A549 (cell line): ENCODE results near the gene PCID2. TPM values are rescaled to one million over a fixed set of nuclear protein-coding genes. Genes with fewer than 3 reads are reported as not detected.
"Not testable (repeated sequence)": the region's sequence is repeated elsewhere in the genome, so short reads cannot be mapped to it uniquely, and the experiment has no call there.

ENCODE experiments used
- ATAC-seq, 2 experiments: fragments of 200-7000 bp in 1 of 2; fragments of >200 bp in 1 of 2; cut with Nextera tagmentation in 1 of 2; cut with Tn5 transposase in 1 of 2; 3 replicates each; pipeline versions ENCODE4 v1.8.0 to v1.9.1; 2018 to 2020; ENCODE audit warnings: mild to moderate bottlenecking in 1 of 2, moderate library complexity in 1 of 2
- CTCF ChIA-PET: fragments of 300-600 bp; sonication (Branson Sonifier 250); formaldehyde crosslinking; extraction: SDS; loops from one replicate; lab custom pipeline; 2021; ENCODE audit warnings: antibody characterized with exemption, inconsistent platforms; lab: Yijun Ruan, JAX
- POLR2A ChIA-PET: fragments of 350-600 bp; formaldehyde crosslinking; extraction: SDS; loops from one replicate; lab custom pipeline; 2021; ENCODE audit warnings: antibody characterized with exemption, inconsistent platforms; lab: Yijun Ruan, JAX
- DNase-seq, 2 experiments: peaks; one replicate each; pipeline versions ENCODE4 v3.0.0 to v3.0.0-alpha.2; 2011 to 2016; ENCODE audit warnings: low read depth in 1 of 2, low spot score in 1 of 2
- FAIRE-seq: peaks from 2 replicates; lab custom pipeline; 2011; peaks lifted over from hg19 to GRCh38; lab: Jason Lieb, UNC
- H3K27ac ChIP-seq, 2 experiments: fragments of >200 bp; sonication (Bioruptor Twin); formaldehyde crosslinking; 3 replicates each; pipeline ENCODE4 v1.5.1; 2016 to 2017
- H3K4me1 ChIP-seq: fragments of >200 bp; sonication (Bioruptor Twin); formaldehyde crosslinking; 3 replicates; pipeline ENCODE4 v1.6.1; 2016
- H3K4me2 ChIP-seq: fragments of >200 bp; sonication (Bioruptor Twin); formaldehyde crosslinking; 3 replicates; pipeline ENCODE4 v1.6.1; 2016
- H3K4me3 ChIP-seq: fragments of >200 bp; sonication (Bioruptor Twin); formaldehyde crosslinking; 3 replicates; pipeline ENCODE4 v1.5.1; 2016
- H3K9me3 ChIP-seq: fragments of >200 bp; sonication (Bioruptor Twin); formaldehyde crosslinking; 3 replicates; pipeline ENCODE4 v1.6.1; 2016
- CBX2 ChIP-seq: fragments of 200-600 bp; sonication (generic); IDR thresholded peaks from 2 replicates; pipeline ENCODE4 v1.6.1; 2016; ENCODE audit warnings: low read depth, mild to moderate bottlenecking, borderline replicate concordance
- CBX8 ChIP-seq: fragments of 200-600 bp; sonication (generic); IDR thresholded peaks from 2 replicates; pipeline ENCODE4 v1.6.1; 2016
- CEBPB ChIP-seq, 2 experiments: fragments of >200 bp in 1 of 2; sonication (Bioruptor Twin) in 1 of 2; formaldehyde crosslinking in 1 of 2; IDR thresholded peaks; 2 replicates each; pipeline ENCODE4 v1.6.1; 2012 to 2016
- CTCF ChIP-seq: fragments of >200 bp; sonication (Bioruptor Twin); formaldehyde crosslinking; IDR thresholded peaks from 3 replicates; pipeline ENCODE4 v1.5.1; 2016
- EHF ChIP-seq: fragments of 250-450 bp; sonication (Bioruptor Pico); IDR thresholded peaks from 2 replicates; pipeline ENCODE4 v1.5.0; 2020; ENCODE audit warnings: mild to moderate bottlenecking
- FOSB ChIP-seq: fragments of 250-450 bp; sonication (Bioruptor Pico); IDR thresholded peaks from 2 replicates; pipeline ENCODE4 v1.5.0; 2020; ENCODE audit warnings: mild to moderate bottlenecking, moderate library complexity
- FOSL2 ChIP-seq, 2 experiments: fragments of 450-650 bp in 1 of 2; fragments of >200 bp in 1 of 2; sonication (Bioruptor Twin) in 1 of 2; formaldehyde crosslinking; IDR thresholded peaks; 2 replicates each; pipeline versions ENCODE4 v1.5.0 to v1.6.1; 2016 to 2020; ENCODE audit warnings: mild to moderate bottlenecking in 1 of 2, moderate library complexity in 1 of 2
- FOXS1 ChIP-seq: fragments of 250-450 bp; sonication (Bioruptor Pico); IDR thresholded peaks from 2 replicates; pipeline ENCODE4 v1.5.0; 2020; ENCODE audit warnings: mild to moderate bottlenecking, moderate library complexity
- HEYL ChIP-seq: fragments of 250-450 bp; sonication (Bioruptor Pico); IDR thresholded peaks from 2 replicates; pipeline ENCODE4 v1.8.0; 2021; ENCODE audit warnings: mild to moderate bottlenecking, moderate library complexity
- JUNB ChIP-seq: fragments of >200 bp; sonication (Bioruptor Twin); formaldehyde crosslinking; IDR thresholded peaks from 2 replicates; pipeline ENCODE4 v1.6.1; 2016
- KDM1A ChIP-seq: fragments of 200-600 bp; sonication (generic); IDR thresholded peaks from 2 replicates; pipeline ENCODE4 v1.6.1; 2016; ENCODE audit warnings: low read depth, mild to moderate bottlenecking
- KDM5A ChIP-seq: fragments of 200-600 bp; sonication (generic); IDR thresholded peaks from 2 replicates; pipeline ENCODE4 v1.6.1; 2016; ENCODE audit warnings: antibody characterized with exemption, mild to moderate bottlenecking
- MAZ ChIP-seq: fragments of 150-350 bp; IDR thresholded peaks from 2 replicates; pipeline ENCODE4 v1.6.1; 2014; ENCODE audit warnings: antibody characterized with exemption, low read depth, low read length, borderline replicate concordance
- PHF8 ChIP-seq: fragments of 200-600 bp; sonication (generic); IDR thresholded peaks from 2 replicates; pipeline ENCODE4 v1.6.1; 2016; ENCODE audit warnings: low read depth, mild to moderate bottlenecking, antibody characterized with exemption, moderate library complexity, borderline replicate concordance
- RARB ChIP-seq: fragments of 250-450 bp; sonication (Bioruptor Pico); IDR thresholded peaks from 2 replicates; pipeline ENCODE4 v1.8.0; 2021; ENCODE audit warnings: mild to moderate bottlenecking, moderate library complexity
- REST ChIP-seq: fragments of 200-600 bp; sonication (generic); IDR thresholded peaks from 2 replicates; pipeline ENCODE4 v1.6.1; 2016; ENCODE audit warnings: antibody characterized with exemption, mild to moderate bottlenecking, moderate library complexity
- RFX5 ChIP-seq: fragments of 450-650 bp; IDR thresholded peaks from 2 replicates; pipeline ENCODE4 v1.7.1; 2014; ENCODE audit warnings: antibody characterized with exemption, mild to moderate bottlenecking, moderate library complexity
- RNF2 ChIP-seq: fragments of 200-600 bp; sonication (generic); IDR thresholded peaks from 2 replicates; pipeline ENCODE4 v1.6.1; 2016; ENCODE audit warnings: low read depth, mild to moderate bottlenecking, antibody characterized with exemption, moderate library complexity, borderline replicate concordance
- TFCP2L1 ChIP-seq: fragments of 250-450 bp; sonication (Bioruptor Pico); IDR thresholded peaks from 2 replicates; pipeline ENCODE4 v1.5.0; 2021; ENCODE audit warnings: mild to moderate bottlenecking
- ZC3H11A ChIP-seq: fragments of 450-650 bp; IDR thresholded peaks from 2 replicates; pipeline ENCODE4 v1.6.1; 2014; ENCODE audit warnings: antibody characterized with exemption, mild to moderate bottlenecking
- ZFP36 ChIP-seq: fragments of 450-650 bp; IDR thresholded peaks from 2 replicates; pipeline ENCODE4 v1.6.1; 2014; ENCODE audit warnings: borderline replicate concordance; ENCODE audit not compliant: partially characterized antibody
- ZNF302 ChIP-seq: fragments of 250-450 bp; sonication (Bioruptor Pico); IDR thresholded peaks from 2 replicates; pipeline ENCODE4 v1.9.0; 2021; ENCODE audit warnings: inconsistent platforms, mild to moderate bottlenecking, moderate library complexity
- ZSCAN20 ChIP-seq: fragments of 250-450 bp; sonication (Bioruptor Pico); IDR thresholded peaks from 2 replicates; pipeline ENCODE4 v1.8.0; 2022; ENCODE audit warnings: mild to moderate bottlenecking, moderate library complexity
- WGBS: methylation state at CpG from one replicate; pipeline ENCODE4 v1.1.6; 2017; ENCODE audit errors: missing lambda C conversion rate; 5-methylcytosine and 5-hydroxymethylcytosine counted together
- polyA plus RNA-seq, 4 experiments: library from polyadenylated mRNA; depleted of rRNA in 3 of 4; stranded (reverse); fragments of >200 nt; fragmentation: RNase III in 1 of 4; extraction: RNeasy Plus Mini Kit Qiagen cat#74134 plus additional on column Dnase treatment in 1 of 4; gene quantifications; 2 replicates in 3 of 4; 3 replicates in 1 of 4; pipeline ENCODE4 v1.2.3, GENCODE V29; 2011 to 2017
- TF ChIP-seq, protein P1 (sequence below): fragments of 250-450 bp; sonication (Bioruptor Pico); IDR thresholded peaks from 2 replicates; pipeline ENCODE4 v1.5.0; 2020; ENCODE audit warnings: low read depth, mild to moderate bottlenecking, moderate library complexity

PCID2 gene
- polyA plus RNA-seq, 2 of the 4 experiments (the other 2 are of a cell fraction): 37.7 to 68.7 TPM

GRCh38 chr13:113208421-113209335 is at the start of gene PCID2 (continued):
- no peak for TF ChIP-seq HEYL
- TF ChIP-seq EHF (CRISPR knock-in tag): no peak
- no peak for TF ChIP-seq FOXS1 (CRISPR knock-in tag)
- no peak for TF ChIP-seq RFX5
- TF ChIP-seq PHF8: peak; percentile 63
- TF ChIP-seq RARB: no peak
- no peak for TF ChIP-seq RNF2
- TF ChIP-seq ZFP36: no peak
- no peak for TF ChIP-seq KDM1A
- TF ChIP-seq JUNB: no peak
- TF ChIP-seq REST: no peak
- TF ChIP-seq ZC3H11A: no peak; the same call in 1 of the 2 replicates
- TF ChIP-seq FOSB (CRISPR knock-in tag): no peak
- TF ChIP-seq TFCP2L1: no peak
- TF ChIP-seq FOSL2 (IDR thresholded peaks at IDR 0.05): no peak
- no peak for TF ChIP-seq FOSL2 (CRISPR knock-in tag; IDR thresholded peaks at IDR 0.05)
- TF ChIP-seq ZNF302 (CRISPR knock-in tag): no peak
- TF ChIP-seq CEBPB (IDR thresholded peaks at IDR 0.05): no peak
- TF ChIP-seq, protein P1, sequence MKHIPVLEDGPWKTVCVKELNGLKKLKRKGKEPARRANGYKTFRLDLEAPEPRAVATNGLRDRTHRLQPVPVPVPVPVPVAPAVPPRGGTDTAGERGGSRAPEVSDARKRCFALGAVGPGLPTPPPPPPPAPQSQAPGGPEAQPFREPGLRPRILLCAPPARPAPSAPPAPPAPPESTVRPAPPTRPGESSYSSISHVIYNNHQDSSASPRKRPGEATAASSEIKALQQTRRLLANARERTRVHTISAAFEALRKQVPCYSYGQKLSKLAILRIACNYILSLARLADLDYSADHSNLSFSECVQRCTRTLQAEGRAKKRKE (CRISPR knock-in tag): peak; percentile 72
- TF ChIP-seq ZSCAN20 (CRISPR knock-in tag): no peak
- TF ChIP-seq CTCF: no peak
- TF ChIP-seq CBX8: no peak
- no peak for TF ChIP-seq CBX2
- TF ChIP-seq MAZ: 0 out of 2 replicates have a peak, but pooled peaks have one; percentile 42
- peak; percentile 57 for TF ChIP-seq KDM5A
- TF ChIP-seq, all 56 proteins: peak for 15

- POLR2A ChIA-PET, H3K4me1 ChIP-seq, CTCF ChIA-PET, H3K4me3 ChIP-seq, FAIRE-seq, H3K4me2 ChIP-seq, DNase-seq, ATAC-seq, H3K9me3 ChIP-seq, H3K27ac ChIP-seq: not testable (repeated sequence)
- 96% methylated on average over 6 of the region's 6 CpGs for WGBS
Measured at GRCh38 chr13:113257908-113258307, 49.4 kb upstream of the PCID2 start.
